HG03521 (cell line): Measurements from ENCODE around the gene USP24.
"Not testable (repeated sequence)": the region's sequence is repeated elsewhere in the genome, so short reads cannot be mapped to it uniquely, and the experiment has no call there.

Experiments
- ATAC-seq: cut with Tn5 transposase; IDR thresholded peaks from one replicate; pipeline ENCODE4 v1.9.1; 2021; ENCODE audit warnings: mild to moderate bottlenecking, moderate library complexity; ENCODE audit not compliant: unreplicated experiment

Gene USP24

DNA sequence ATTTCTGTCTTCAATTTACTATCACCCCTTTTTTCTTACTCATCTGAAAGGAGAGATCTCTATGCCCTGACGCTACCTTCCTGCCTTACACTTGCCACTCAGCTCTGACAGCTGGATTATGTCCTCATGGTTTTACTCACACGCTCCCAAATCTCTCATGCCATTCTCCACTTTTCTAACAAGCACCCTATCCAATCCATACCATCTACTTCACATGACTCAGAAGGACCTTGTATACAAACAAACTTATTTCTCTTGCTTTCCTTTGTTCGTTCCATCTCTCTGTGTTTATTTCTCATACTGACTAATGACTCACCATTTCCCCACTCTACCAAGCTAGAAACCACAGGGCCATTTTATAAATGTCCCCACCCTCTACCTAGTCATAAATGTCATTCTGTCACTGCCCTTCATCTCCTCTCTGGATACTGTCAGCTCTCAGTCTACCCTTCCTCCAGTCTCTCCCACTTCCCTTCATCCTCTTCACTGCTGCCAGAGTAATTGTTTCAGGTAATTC, 87.3 kb downstream of the USP24 start:
- peak; percentile 75 for ATAC-seq

DNA sequence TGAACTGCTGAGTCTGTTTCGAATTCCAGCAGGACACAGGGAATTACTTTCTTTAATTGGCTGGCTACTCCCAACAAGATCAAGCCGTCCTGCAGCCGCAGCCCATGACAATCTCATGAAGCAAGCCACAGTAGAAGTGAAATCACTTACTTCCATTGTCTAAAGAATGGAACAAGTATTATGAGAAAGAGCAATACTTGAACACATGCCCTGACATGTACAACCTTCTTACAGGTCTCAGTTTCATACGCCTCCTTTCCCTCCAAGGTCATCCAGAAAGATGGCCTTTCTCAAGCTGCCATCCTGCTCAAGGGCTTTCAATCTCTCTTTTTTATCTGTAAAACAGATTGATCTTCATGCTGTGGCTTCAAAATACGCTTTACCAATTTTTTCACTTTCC, 90.7 kb downstream of the USP24 start:
- no peak for ATAC-seq

DNA sequence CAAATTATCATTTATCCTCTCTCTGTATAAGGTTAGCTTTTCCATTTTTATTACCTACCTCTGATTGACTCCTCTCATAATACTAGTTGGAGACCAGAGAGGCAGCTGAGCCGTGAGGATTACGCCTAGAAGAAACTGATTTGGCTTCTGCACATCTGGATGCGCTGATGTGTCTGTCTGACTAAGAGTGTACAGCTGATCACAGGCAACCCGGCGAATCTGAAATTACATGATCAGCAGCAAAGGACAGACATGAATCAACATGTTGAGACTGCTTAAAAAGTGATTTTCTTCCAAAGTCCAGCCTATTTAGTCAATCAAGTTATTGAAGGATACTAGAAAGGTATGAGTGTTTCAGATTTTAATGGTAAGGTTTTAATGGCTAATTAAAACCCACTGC, 94.6 kb downstream of the USP24 start:
- no peak for ATAC-seq

DNA sequence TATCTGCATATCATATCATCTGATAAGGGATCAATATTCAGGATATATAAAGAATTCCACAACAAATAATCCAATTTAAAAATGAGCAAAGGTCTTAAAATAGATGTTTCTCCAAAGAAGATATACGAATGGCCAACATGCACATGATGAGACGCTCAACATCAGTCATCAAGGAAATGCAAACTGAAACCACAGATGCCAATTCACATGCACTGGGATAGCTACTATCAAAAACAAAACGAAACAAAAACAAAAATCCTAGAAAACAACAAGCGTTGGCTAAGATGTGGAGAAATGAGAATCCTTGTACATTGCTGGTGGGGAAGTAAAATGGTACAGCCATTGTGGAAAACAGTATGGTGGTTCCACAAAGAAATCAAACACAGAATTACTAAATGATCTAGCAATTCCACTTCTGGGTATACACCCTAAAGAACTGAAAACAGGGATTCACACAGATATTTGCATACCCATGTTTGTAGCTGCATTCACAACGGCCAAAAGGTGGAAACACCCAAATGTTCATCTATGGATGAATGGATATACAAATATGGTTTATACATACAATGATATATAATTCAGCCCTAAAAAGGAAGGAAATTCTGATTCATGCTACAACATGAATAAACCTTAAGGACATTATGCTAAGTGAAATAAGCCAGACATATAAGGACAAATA, 96.4 kb downstream of the USP24 start:
- ATAC-seq: no peak

DNA sequence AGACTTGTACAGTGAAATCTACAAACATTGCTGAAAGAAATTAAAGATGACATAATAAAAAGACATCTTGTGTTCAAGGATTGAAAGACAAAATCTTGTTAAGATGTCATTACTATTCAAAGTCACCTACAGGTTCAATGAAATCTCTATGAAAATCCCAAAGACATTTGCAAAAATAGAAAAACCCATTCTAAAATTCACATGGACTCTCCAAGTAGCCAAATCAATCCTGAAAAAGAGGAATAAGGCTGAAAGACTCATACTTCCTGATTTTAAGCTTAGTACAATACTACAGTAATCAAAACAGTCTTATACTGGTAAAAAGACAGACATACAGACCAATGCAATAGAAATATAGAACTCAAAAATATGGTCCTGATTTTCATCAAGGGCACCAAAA, 97.2 kb downstream of the USP24 start:
- ATAC-seq: no peak

DNA sequence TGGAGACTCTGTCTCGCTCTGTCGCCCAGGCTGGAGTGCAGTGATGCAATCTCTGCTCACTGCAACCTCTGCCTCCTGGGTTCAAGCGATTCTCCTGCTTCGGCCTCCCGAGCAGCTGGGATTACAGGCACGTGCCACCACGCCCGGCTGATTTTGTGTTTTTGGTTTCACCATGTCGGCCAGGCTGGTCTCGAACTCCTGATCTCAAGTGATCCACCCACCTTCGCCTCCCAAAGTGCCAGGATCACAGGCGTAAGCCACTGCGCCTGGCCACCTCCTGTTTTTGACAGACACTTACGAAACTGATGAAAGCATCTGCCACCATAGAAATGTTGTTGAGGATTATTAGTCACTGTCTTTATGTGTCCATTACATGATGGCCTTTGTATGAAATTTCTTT, 106.2 kb downstream of the USP24 start:
- not testable (repeated sequence) for ATAC-seq

DNA sequence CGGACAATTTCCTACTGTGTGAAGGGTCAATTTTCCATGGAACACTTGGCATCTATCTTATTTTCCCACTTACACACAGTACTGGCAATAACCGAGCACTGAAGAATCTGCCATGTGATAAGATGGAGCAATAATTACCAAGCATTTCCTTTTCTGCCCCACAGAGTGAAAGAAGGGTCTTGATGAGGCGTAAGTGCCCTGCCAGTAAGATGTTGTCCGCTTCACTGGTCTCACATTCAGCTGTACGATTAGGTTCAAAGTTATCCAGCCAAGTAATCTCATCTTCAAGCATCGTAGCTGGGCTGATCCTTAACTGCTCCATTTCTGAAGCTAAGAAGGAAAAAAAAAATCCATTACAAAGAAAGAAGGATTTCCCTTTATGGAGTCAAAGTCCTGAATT, 108.1 kb downstream of the USP24 start:
- no peak for ATAC-seq

DNA sequence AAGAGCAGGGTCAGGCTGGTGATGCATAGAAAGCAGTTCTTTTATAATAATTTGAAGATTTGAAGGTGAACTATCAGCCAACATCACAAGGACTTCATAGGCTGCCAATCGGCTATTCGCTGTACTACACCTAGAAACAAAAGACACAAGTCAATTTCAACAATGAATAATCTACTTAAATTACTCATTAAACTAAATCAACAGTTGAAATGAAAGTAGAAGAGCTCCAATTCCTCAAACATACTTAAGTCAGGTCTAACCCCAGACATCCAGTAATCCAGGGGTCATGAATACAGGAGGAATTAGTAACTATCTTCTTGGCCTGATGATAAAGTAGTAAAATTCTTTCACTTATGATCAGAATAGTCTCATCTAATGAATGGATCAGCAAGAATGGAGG, 111.3 kb downstream of the USP24 start:
- no peak for ATAC-seq

DNA sequence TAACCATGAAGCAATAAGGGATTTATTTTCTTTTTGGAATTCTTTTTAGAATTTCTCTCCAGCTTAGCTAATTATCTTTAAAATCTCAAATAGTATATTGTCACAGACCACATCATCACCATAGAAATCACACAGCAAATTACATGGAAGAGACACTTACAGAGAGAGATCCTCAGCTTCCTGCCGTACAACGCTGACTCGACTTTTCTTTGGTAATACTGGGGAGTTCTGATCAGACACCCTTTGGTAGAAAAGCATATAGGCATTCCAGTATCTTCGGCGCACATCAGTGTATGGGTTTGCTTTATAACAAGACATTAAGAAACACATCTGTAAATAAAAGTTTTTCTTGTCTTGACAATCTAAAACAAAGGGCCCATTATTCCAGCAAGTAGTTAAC, 120.1 kb downstream of the USP24 start:
- ATAC-seq: no peak

DNA sequence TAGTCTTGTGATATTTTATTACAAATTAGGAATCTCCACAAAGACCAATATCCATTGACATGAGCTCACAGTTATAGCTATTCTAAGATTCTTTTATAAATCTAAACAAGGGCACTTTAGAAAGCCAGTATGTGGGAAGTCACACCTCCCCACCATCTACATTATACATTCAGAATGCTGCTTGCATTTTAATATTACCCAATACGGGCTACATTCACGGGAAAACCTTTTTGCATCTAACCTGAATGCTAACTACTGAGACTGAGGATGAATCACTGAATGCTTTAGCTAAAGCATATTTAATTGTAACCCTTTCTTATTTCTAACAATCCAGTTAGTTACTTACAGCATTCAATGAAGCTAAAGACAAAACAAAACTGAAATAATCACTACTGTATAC, 122.7 kb downstream of the USP24 start:
- no peak for ATAC-seq

DNA sequence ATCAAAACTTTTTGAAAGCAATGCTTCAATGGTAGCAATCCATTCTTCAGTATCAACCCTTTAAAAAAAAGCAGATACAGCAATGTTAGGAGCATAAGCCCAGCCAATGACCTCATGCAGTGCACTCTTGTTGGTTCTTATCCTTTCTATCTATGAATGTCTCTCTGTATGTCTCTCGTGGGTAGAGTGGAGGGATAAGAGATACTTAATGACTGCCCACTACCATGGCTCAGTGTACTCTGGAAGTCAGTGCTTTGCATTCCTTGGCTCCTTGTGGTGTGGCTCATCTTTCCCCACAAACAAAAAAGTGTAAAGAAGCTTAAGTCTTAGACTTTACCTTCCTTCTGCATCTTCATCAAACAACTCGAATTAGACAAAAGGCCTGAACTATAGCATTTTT, 125.5 kb downstream of the USP24 start:
- ATAC-seq: no peak

DNA sequence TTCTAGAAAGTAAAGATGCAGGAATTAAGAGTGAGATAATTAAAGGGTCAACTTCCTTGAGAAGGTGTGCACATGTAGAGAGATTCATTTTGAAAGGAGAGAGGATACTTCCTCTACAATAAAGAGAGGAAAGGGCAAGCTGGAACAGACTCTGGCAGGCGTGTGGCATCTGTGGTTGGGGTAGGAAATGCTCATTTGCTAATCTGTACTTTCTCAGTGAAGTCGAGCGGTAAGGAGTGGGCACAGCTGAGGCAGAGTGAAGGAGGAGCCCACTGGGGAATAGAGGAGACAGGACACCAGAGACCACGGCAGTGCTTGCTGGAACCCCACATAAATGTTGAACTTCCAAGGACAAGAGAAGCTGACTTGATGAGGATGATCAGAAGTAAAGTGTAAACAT, 126.8 kb downstream of the USP24 start:
- no peak for ATAC-seq

DNA sequence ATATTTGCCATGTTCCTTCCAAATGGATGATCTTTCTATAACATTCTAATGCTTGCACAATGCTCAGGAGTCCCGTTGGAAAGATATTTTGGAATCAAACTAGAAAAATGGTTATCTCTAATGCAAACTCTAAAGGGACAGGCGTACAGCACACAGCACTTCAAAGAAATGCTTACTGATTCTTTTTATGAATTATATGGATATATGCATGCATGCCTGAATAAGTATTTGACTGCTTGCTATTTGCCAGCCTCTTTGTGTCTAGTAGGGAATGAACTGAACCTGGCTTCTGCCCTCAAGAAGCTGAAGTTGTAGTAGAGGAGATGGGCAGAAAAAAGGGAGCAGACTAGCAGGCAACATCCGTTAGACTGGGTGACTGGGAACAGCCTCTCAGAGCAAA, 127.7 kb downstream of the USP24 start:
- no peak for ATAC-seq

DNA sequence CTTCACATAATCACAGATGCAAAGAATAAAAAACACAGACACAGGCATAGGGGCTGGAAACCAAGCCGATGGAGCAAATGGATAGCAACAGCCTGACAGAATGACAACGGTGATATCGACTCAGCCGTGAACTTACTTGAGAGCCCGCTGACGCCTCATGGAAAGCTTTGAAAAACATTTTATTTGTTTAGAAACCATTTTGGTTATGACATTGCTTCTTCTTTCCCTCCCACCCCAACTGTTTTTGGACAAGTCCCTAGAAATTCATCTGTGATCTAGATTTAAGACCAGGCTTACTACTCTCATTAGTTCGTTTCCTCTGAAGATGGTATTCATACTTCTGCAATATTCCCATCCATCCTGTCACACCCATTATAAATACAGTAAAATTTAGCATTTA, 130.9 kb downstream of the USP24 start:
- no peak for ATAC-seq

DNA sequence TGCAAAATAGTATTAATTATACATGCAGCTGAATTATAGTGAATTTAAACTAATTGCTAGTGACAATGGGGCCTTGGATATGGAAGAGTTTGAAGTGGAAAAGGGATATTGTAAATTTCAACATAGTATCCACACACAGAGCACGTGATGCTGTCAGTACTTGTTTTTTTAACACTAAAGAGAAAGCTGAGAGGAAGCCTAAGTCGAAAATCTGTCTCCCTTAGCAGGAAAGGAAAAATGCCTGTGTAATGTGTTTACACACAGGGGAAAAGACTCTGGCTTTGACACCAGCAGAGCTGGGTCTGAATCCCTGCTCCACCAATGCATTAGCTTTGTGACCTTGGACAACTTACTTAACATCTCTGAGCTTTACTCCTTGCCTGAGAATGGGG, 133.3 kb downstream of the USP24 start:
- no peak for ATAC-seq

DNA sequence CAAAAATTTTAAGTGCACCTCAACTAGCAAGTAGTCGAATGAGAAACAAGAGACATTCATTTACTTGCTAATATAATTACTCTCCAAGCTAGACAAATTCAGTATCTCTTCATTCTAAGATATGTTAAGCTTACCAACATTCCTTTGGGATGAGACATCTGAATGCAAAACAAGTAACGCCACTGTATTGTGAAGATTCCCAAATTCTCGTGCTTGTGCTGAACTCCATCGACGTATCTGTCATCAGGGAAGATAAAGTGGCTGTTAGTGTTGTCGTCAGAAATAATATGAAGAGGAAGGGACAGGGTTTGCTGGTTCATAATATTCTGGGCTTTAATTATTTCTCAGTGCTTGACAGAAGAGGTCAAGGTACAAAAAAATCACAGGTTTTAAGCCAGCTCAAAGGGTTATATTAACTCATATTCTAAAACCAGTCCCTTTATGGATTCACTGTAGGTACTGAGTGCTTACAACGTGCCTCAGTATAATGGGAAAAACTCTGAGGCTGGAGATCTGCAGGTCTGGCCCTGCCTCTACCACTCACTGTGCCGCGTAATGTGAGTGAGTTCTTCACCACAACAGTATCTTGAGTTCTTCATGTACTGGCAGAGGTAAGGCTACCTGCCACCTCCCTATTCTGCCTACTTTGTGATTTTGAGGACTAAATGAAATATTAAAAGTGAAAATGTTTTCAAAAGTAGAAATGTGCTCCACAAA, 133.8 kb downstream of the USP24 start:
- no peak for ATAC-seq

DNA sequence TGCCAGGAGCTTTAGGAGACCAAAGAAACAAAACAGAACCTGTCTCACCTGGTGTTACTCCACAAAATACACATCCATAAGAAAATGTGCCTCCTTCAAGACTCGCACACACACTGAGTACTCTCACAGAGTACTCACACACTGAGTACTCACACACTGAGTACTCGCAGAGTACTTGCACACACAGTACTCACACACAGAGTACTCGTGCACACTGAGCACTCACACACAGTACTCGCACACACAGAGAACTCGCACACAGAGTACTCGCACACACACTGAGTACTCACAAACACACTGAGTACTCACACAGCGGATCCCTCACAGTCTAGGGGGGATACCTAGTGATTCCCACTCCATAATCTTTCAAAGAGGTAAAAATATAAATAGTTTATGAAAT, 135.5 kb downstream of the USP24 start:
- ATAC-seq: no peak

DNA sequence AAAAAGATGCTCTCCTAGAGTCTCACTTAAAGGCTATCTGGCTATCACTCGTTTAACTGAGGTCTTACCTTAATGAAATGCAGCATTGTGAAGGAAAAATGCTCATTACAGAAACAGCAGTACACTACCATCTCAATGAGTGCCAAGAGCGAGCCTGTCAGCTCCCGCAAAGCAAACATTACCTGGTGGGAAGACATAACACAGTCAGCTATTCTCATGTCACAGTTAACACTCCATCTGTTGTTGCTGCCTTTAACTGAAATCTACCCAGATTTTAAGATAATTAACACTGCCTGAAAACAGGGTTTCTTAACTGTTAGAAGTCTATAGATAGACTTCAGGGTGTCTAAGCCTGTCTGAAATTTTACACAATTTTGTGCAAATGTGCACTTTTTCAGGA, 136.7 kb downstream of the USP24 start:
- ATAC-seq: no peak

DNA sequence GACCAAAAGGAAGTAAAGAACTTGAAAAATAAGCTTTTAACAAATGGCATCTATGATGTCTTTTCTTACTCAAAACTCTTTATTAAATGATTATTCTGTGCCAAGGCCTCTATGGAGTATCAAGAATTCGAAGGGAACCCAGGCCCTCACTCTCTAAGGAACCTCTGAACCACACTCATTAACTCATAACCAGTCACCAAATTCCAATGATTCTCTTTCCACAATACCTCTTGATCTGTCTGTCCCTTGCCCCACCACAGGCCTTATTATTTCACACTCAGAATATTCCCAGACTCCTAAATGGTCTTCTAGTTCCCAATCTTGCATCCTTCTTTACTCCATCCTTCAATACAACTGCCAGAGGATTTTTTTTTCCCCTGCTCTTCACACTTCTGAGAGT, 138.8 kb downstream of the USP24 start:
- no peak for ATAC-seq

DNA sequence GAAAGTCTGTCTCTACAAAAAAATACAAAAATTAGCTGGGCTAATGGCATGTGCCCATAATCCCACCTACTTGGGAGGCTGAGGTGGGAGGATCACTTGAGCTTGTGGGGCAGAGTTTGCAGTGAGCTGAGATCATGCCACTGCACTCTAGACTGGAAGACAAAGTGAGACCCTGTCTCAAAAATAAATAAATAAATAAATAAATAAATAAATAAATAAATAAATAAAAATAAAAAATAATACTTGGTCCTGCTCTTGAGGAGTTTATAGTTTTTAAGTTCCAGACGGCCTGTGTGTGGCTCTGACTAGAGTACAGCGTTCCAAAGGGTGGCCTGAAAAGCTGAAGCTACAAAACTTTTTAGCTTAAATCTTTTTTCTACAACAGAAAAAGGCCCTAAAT, 140.7 kb downstream of the USP24 start:
- ATAC-seq: no peak

DNA sequence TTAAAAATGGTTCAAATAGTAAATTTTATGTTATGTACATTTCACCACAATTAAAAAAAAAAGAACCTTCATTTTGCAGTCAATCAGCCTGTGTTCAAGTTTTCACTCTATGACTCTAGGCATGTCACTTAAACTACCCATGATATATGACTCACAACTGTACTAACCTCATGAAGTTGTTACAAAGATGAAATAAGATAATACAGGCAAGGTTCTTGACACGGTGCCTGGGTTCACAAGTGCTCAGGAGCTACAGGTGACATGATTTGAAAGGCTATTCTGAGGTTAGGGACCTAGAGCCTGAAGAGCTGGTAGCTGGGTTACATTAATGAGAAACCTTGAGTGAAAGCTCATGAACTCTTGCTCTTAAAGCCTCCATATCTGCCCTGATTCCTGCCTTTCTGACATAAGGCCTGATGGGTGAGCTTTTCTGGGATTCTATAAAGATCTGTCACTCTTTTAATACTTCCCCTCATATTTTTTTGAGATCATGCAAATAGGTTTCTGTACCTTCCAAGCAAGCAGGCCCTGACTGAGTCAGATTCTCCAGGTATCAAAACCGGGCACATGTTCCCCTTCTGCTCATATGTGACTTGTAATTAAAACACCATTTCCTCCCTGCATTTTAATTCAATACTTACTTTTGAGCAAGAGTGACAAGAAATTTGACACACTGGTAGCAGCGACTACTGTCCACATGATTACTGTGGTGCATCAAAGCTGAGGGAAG, 141.8 kb downstream of the USP24 start:
- ATAC-seq: no peak

DNA sequence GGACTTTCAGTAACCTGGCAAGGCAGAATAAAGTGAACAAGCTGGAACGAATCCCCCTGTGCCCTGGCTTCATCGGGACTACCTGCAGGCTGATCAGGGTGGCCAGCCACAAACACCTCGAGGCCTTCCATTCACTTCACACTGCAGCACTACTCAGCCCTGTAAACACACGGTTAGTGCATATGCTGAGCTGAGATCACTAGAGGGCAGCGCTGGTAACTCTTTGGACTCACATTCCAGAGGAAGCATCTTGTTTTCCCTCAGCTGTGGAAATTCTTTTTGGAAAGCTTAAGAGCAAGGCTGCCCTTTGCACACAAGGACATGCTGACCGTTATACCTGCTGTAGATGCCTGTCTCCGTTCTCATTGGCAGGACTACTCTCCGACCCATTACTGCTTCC, 143.7 kb downstream of the USP24 start:
- ATAC-seq: no peak
